ENCODE results near the gene USP19. TPM values are rescaled to one million over a fixed set of nuclear protein-coding genes. Genes with fewer than 3 reads are reported as not detected.

The USP19 gene
- total and polyA plus RNA-seq, 2 of the 8 experiments (the other 6 are each of a cell fraction or from before 2014, with no cell fraction given): 46.4 to 65.8 TPM

DNA sequence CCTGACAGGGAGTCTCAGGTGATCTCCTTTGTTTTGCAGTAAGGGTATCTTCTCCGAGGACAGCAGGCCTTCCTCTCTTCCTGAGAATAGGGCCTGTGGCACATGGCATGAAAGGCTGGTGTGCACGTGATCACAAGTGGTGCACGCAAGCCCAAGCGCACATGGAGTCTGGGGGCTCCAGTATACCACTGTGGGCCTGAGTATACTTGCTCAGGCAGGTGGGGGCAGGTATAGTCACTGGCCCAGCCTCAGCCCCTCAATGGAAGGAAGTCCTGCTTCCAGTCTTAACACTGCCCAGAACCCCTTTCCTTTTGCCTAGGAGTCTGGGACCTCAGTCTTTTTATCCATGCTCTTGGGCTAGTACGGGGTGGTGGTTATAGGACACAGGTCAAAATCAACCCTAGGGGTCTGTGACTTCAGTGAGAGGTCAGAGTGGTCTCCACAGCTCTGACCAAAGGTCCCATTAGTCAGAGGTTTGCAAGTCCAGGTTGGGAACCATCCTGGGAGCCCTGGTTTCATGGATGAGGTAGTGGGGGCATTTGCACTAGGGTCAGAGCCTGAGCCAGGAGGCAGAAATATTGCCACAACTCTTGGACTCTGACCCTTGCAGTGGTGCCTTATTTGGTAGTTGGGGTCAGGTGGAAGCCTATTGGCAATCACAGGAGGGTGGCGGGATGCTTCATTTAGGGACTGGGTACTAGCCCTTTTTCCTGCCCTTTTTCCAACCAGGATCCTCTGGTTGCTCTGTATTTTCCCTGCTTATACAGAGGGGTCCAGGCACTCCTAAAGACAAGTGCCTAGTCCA is 46.3 kb upstream of the USP19 start (continued):
- no peak for TF ChIP-seq GTF2F1 (IDR thresholded peaks at IDR 0.05; ENCODE audit: borderline replicate concordance, low read depth, low read length)
- TF ChIP-seq, protein P1, sequence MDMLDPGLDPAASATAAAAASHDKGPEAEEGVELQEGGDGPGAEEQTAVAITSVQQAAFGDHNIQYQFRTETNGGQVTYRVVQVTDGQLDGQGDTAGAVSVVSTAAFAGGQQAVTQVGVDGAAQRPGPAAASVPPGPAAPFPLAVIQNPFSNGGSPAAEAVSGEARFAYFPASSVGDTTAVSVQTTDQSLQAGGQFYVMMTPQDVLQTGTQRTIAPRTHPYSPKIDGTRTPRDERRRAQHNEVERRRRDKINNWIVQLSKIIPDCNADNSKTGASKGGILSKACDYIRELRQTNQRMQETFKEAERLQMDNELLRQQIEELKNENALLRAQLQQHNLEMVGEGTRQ (IDR thresholded peaks at IDR 0.05; ENCODE audit: low read length): no peak
- TF ChIP-seq CHD1 (IDR thresholded peaks at IDR 0.05; ENCODE audit: low read depth, low read length): no peak
- no peak for TF ChIP-seq BCL11A (IDR thresholded peaks at IDR 0.05; ENCODE audit: low read depth in 2 of 2, low read length in 2 of 2)
